Osteoblast (primary cell): ENCODE data around the gene ZNF212. TPM values are rescaled to one million over a fixed set of nuclear protein-coding genes. Genes with fewer than 3 reads are reported as not detected.
A peak's percentile ranks its signal among the peaks of the same experiment; 100 is the strongest.

Experiments
- DNase-seq: peaks from one replicate; pipeline ENCODE4 v3.0.0; 2011; ENCODE audit warnings: low spot score, mixed read lengths; ENCODE audit not compliant: insufficient read length; ENCODE audit errors: missing footprints
- H2AFZ ChIP-seq: 2 replicates; pipeline ENCODE4 v1.6.0; 2011; ENCODE audit warnings: mild to moderate bottlenecking, low read length
- H3K27ac ChIP-seq: 2 replicates; pipeline ENCODE4 v1.5.1; 2011; ENCODE audit warnings: mild to moderate bottlenecking, low read depth, low read length, moderate library complexity
- H3K27me3 ChIP-seq: 2 replicates; pipeline ENCODE4 v1.6.0; 2012; ENCODE audit warnings: mild to moderate bottlenecking, control low read depth, inconsistent platforms, low read length, moderate library complexity; ENCODE audit not compliant: insufficient read depth
- H3K36me3 ChIP-seq: 2 replicates; pipeline ENCODE4 v1.5.1; 2011; ENCODE audit warnings: mild to moderate bottlenecking, low read length, control low read depth, moderate library complexity; ENCODE audit not compliant: insufficient read depth
- H3K4me1 ChIP-seq: 2 replicates; pipeline ENCODE4 v1.5.1; 2011; ENCODE audit warnings: mild to moderate bottlenecking, low read length, control low read depth, moderate library complexity; ENCODE audit not compliant: insufficient read depth
- H3K4me2 ChIP-seq: 2 replicates; pipeline ENCODE4 v1.6.0; 2011; ENCODE audit warnings: mild to moderate bottlenecking, low read length; ENCODE audit not compliant: insufficient read depth
- H3K4me3 ChIP-seq: fragments of 200-600 bp; sonication (generic); 3 replicates; pipeline ENCODE4 v1.5.1; 2012; ENCODE audit warnings: mild to moderate bottlenecking, low read length, inconsistent platforms; ENCODE audit not compliant: insufficient read depth
- H3K79me2 ChIP-seq: 2 replicates; pipeline ENCODE4 v1.6.0; 2012; ENCODE audit warnings: mild to moderate bottlenecking, low read length, control low read depth, inconsistent platforms; ENCODE audit not compliant: insufficient read depth
- H3K9me3 ChIP-seq: 2 replicates; pipeline ENCODE4 v1.5.1; 2011; ENCODE audit warnings: low read depth, low read length, control low read depth
- H4K20me1 ChIP-seq: 2 replicates; pipeline ENCODE4 v1.6.0; 2012; ENCODE audit warnings: mild to moderate bottlenecking, low read length, control low read depth; ENCODE audit not compliant: insufficient read depth
- total RNA-seq: library from RNA; depleted of rRNA; stranded (reverse); fragments of >200 nt; gene quantifications from 2 replicates; pipeline ENCODE4 v1.2.3, GENCODE V29; 2012
- TF ChIP-seq, protein P1 (sequence below): IDR thresholded peaks from 2 replicates; pipeline ENCODE4 v1.5.1; 2011; ENCODE audit warnings: mild to moderate bottlenecking, low read depth, low read length, moderate library complexity; ENCODE audit errors: extremely low read depth

The ZNF212 gene
- total RNA-seq, 1 donor, result 9.0 TPM

- Histone ChIP-seq H3K4me1 (no peaks in the 10 kb centered on the region), H3K36me3 (peaks cover 37% of the 10 kb centered on the region), H3K9me3 (no peaks in the 10 kb centered on the region), H3K27me3 (no peaks in the 10 kb centered on the region), H3K79me2 (peaks cover 18% of the 10 kb centered on the region), H3K4me2 (no peak overlapping the region), H3K4me3 (no peak overlapping the region), H4K20me1 (peaks cover 6% of the 10 kb centered on the region), H2AFZ (no peak overlapping the region), H3K27ac (no peak overlapping the region)
- TF ChIP-seq, protein P1, sequence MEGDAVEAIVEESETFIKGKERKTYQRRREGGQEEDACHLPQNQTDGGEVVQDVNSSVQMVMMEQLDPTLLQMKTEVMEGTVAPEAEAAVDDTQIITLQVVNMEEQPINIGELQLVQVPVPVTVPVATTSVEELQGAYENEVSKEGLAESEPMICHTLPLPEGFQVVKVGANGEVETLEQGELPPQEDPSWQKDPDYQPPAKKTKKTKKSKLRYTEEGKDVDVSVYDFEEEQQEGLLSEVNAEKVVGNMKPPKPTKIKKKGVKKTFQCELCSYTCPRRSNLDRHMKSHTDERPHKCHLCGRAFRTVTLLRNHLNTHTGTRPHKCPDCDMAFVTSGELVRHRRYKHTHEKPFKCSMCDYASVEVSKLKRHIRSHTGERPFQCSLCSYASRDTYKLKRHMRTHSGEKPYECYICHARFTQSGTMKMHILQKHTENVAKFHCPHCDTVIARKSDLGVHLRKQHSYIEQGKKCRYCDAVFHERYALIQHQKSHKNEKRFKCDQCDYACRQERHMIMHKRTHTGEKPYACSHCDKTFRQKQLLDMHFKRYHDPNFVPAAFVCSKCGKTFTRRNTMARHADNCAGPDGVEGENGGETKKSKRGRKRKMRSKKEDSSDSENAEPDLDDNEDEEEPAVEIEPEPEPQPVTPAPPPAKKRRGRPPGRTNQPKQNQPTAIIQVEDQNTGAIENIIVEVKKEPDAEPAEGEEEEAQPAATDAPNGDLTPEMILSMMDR, result no peak
- DNase-seq, result peak; percentile 6
Observed at GRCh38 chr7:149252378-149252777, 12.9 kb downstream of the ZNF212 start.

DNA sequence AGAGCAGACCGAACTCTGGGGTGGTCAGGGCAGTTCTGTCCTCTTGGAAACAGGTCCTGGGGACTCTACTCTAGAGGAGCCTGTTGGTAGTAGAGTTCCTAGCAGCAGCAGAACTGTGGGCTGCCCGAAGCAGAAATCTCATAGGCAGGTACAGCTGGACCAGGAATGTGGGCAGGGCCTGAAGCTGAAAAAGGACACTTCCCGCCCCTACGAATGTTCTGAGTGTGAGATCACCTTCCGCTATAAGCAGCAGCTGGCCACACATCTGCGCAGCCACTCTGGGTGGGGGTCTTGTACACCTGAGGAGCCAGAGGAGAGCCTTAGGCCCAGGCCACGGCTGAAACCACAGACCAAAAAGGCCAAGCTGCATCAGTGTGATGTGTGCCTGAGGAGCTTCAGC lies 14.2 kb downstream of the ZNF212 start:
- Histone ChIP-seq H3K36me3 (peaks cover 37% of the 10 kb centered on the region), H3K4me2 (no peak overlapping the region), H3K4me1 (no peaks in the 10 kb centered on the region), H3K9me3 (no peaks in the 10 kb centered on the region), H3K27me3 (no peaks in the 10 kb centered on the region), H4K20me1 (no peaks in the 10 kb centered on the region), H3K79me2 (peaks cover 6% of the 10 kb centered on the region), H3K4me3 (no peak overlapping the region), H3K27ac (no peak overlapping the region), H2AFZ (no peak overlapping the region)
- peak; percentile 53 for DNase-seq
- TF ChIP-seq, protein P1, result no peak

DNA sequence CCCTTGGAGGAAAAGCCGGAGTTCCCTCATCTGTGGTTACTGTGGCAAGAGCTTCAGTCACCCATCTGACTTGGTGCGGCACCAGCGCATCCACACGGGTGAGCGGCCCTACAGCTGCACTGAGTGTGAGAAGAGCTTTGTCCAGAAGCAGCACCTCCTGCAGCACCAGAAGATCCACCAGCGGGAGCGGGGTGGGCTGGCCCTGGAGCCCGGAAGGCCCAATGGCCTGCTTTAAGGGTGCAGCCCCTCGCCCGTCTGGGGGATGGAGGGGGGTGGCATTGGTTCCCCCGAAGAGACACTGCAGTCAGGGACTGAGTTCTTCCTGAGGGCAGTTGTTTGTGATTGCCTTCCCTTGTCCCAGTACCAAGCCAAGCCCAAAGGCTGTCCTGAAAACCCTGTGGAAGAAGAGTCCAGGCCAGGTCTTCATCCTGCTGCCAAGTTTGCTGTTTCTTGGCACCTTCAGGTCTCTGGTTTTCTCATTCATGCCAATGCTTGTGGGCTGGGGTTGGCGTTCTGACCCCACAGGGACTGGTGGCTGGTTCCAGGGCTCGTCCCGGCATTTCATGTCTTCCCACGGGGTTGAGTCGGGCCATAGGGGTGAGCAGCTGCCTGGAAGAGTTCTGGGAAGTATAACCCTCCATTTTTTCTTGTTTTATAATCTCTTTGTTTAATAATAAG lies 14.9 kb downstream of the ZNF212 start:
- Histone ChIP-seq H3K27ac (no peak overlapping the region), H3K4me3 (no peak overlapping the region), H4K20me1 (no peaks in the 10 kb centered on the region), H3K4me1 (no peaks in the 10 kb centered on the region), H3K9me3 (no peaks in the 10 kb centered on the region), H3K36me3 (peaks cover 37% of the 10 kb centered on the region), H3K4me2 (no peak overlapping the region), H3K27me3 (no peaks in the 10 kb centered on the region), H3K79me2 (peaks cover 6% of the 10 kb centered on the region), H2AFZ (no peak overlapping the region)
- TF ChIP-seq, protein P1, result no peak
- no peak for DNase-seq

DNA sequence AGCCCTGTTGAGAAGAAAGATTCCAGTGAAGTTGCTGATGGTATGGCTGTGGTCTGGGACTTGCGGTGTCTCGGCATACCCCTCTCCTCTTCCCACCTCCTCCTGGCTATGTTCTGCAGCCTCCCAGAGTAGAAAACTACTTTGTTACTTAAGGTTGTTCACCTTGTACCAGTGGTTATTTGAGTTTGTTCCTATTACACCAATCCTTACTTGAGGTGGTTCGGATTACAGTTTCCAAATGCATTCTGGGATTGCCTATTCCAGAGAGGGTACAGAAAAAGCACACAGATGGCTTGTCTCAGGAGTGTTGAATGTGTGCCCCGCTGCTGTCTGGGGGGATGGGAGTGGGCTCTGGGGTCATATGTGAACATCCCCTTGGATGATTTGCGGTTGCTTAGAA lies 15.7 kb downstream of the ZNF212 start:
- DNase-seq, result no peak
- Histone ChIP-seq H3K27ac (no peak overlapping the region), H3K4me2 (no peak overlapping the region), H3K4me1 (no peaks in the 10 kb centered on the region), H3K27me3 (no peaks in the 10 kb centered on the region), H2AFZ (no peak overlapping the region), H3K36me3 (peaks cover 37% of the 10 kb centered on the region), H3K9me3 (no peaks in the 10 kb centered on the region), H3K79me2 (peaks cover under 1% of the 10 kb centered on the region), H4K20me1 (no peaks in the 10 kb centered on the region), H3K4me3 (no peak overlapping the region)
- TF ChIP-seq, protein P1, result no peak
